ENCODE measurements around the gene FIS1. TPM values are rescaled to one million over a fixed set of nuclear protein-coding genes. Genes with fewer than 3 reads are reported as not detected.
"Not testable (repeated sequence)": the region's sequence is repeated elsewhere in the genome, so short reads cannot be mapped to it uniquely, and the experiment has no call there.

Gene FIS1
- total RNA-seq, 1 donor from 2014 or later = 266 TPM

DNA sequence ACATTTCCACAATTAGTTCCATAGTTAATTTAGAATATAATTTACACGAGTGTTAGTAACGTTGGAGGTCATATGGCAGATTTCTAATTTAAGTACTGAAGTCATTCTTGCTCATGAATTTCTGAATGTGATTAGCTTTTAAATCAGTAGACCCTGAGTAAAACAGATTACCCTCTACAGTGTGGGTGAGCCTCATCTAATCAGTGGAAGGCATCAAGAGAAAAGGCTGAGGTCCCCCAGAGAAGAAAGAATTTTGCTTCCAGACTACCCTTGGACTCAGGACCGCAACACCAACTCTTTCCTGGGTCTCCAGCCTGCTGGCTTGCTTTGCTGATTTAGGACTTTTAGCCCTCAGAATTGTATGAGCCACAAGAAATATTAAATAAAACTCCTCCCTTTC lies 43.6 kb upstream of the FIS1 start:
- Histone ChIP-seq H3K27ac (no peak overlapping the region), H3K4me1 (no peaks in the 10 kb centered on the region), H3K4me3 (no peak overlapping the region), H3K27me3 (no peaks in the 10 kb centered on the region), H3K9me3 (no peaks in the 10 kb centered on the region), H3K36me3 (no peaks in the 10 kb centered on the region)
- intact Hi-C loops (cut with DNase I) = no loop called here
- TF ChIP-seq CTCF (IDR thresholded peaks at IDR 0.05) = no peak
- DNase-seq (ENCODE audit: low spot score in 2 of 2) = no peak

DNA sequence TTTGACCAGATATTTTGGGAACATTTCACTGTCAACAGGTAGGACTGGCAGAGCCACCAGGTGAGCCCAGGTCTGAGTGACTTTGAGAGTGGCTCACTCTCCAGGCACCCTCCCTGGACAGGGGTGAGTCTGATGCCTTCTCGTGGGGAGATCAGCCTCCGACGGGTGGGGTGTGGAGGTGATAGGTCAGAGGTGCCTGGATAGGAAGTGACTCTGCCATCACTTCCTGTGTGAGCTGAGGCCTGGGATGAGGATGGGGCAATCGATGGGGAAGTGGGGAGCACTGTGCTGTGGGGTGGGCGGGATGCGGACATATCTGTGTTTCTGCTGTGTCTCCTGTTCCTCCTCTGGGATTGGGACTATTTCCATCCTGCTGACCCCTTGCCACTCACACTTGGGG lies 42.2 kb upstream of the FIS1 start:
- peaks cover 0 to 3% of the 10 kb centered on the region in 2 donors for H3K4me1 ChIP-seq
- no peak for TF ChIP-seq CTCF (IDR thresholded peaks at IDR 0.05)
- DNase-seq (ENCODE audit: low spot score in 2 of 2) = no peak
- H3K4me3 ChIP-seq = no peak overlapping the region
- no peak overlapping the region for H3K27ac ChIP-seq
- no peaks in the 10 kb centered on the region for H3K27me3 ChIP-seq
- intact Hi-C loops (cut with DNase I) = no loop called here
- no peaks in the 10 kb centered on the region for H3K36me3 ChIP-seq
- no peaks in the 10 kb centered on the region for H3K9me3 ChIP-seq

DNA sequence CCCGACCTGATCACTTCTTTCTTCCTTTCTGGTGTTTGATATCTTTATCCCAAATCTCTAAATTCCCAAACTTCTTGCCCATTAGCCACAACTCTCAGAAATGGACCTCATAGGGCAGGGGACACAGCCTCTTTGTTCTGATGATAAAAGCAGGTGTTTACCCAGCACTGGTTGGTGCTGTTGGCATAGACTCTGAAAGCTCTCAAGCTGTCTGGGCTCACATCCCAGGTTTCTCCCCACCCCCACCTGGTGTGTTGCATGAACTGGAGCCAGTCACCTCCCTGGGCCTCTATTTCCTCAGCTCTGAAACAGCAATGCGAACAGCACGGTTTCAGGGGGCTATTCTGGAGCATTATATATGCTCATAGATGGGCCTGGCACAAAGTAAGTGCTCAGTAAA lies 41.0 kb upstream of the FIS1 start:
- intact Hi-C loops (cut with DNase I); H3K36me3 ChIP-seq: not testable (repeated sequence)

GRCh38 chr7:101285171-101285570 lies 40.3 kb upstream of the FIS1 start:
- no peaks in the 10 kb centered on the region for H3K36me3 ChIP-seq
- H3K27ac ChIP-seq = no peak overlapping the region
- no peak for DNase-seq (ENCODE audit: low spot score in 2 of 2)
- H3K4me3 ChIP-seq = no peak overlapping the region
- H3K27me3 ChIP-seq = no peaks in the 10 kb centered on the region
- intact Hi-C loops (cut with DNase I) = no loop called here
- H3K9me3 ChIP-seq = no peaks in the 10 kb centered on the region
- no peak for TF ChIP-seq CTCF (IDR thresholded peaks at IDR 0.05)
- peaks cover 0 to 3% of the 10 kb centered on the region in 2 donors for H3K4me1 ChIP-seq

More for the DNA sequence above, 41.0 kb upstream of the FIS1 start:
- not testable (repeated sequence) for H3K4me1 ChIP-seq; H3K9me3 ChIP-seq; H3K27ac ChIP-seq; DNase-seq (ENCODE audit: low spot score in 2 of 2); H3K4me3 ChIP-seq; H3K27me3 ChIP-seq

GRCh38 chr7:101280912-101281311 lies 36.0 kb upstream of the FIS1 start:
- H3K27ac ChIP-seq; H3K9me3 ChIP-seq; DNase-seq (ENCODE audit: low spot score in 2 of 2); intact Hi-C loops (cut with DNase I); H3K27me3 ChIP-seq; H3K4me1 ChIP-seq; H3K4me3 ChIP-seq; H3K36me3 ChIP-seq: not testable (repeated sequence)

GRCh38 chr7:101278461-101279292 lies 33.8 kb upstream of the FIS1 start:
- intact Hi-C loops (cut with DNase I) = no loop called here
- Histone ChIP-seq H3K9me3 (no peaks in the 10 kb centered on the region), H3K36me3 (no peaks in the 10 kb centered on the region), H3K27me3 (no peaks in the 10 kb centered on the region), H3K4me1 (peaks cover 0 to 3% of the 10 kb centered on the region in 2 donors), H3K27ac (no peak overlapping the region), H3K4me3 (no peak overlapping the region)
- no peak for TF ChIP-seq CTCF (IDR thresholded peaks at IDR 0.05)
- DNase-seq (ENCODE audit: low spot score in 2 of 2) = no peak

Measured in ascending aorta (tissue), 2 donors.